Skeletal muscle satellite cell (primary cell): ENCODE results near the gene DMC1.

ENCODE experiments used
- H3K27me3 ChIP-seq: 2 replicates; pipeline ENCODE4 v1.7.0; 2013; ENCODE audit warnings: low read length; ENCODE audit not compliant: control insufficient read depth, insufficient read depth
- H3K36me3 ChIP-seq: 2 replicates; pipeline ENCODE4 v1.7.0; 2013; ENCODE audit warnings: mild to moderate bottlenecking, control low read depth, low read length; ENCODE audit not compliant: insufficient read depth
- H3K4me1 ChIP-seq: 2 replicates; pipeline ENCODE4 v1.7.0; 2013; ENCODE audit warnings: low read length; ENCODE audit not compliant: control insufficient read depth, insufficient read depth
- H3K4me2 ChIP-seq: 2 replicates; pipeline ENCODE4 v1.7.0; 2013; ENCODE audit warnings: mild to moderate bottlenecking, low read length
- H3K4me3 ChIP-seq: 2 replicates; pipeline ENCODE4 v1.7.0; 2013; ENCODE audit warnings: low read length
- H3K9ac ChIP-seq: 2 replicates; pipeline ENCODE4 v1.7.0; 2013; ENCODE audit warnings: mild to moderate bottlenecking, low read depth, low read length, moderate library complexity
- H3K9me3 ChIP-seq: replicated peaks from 2 replicates; pipeline ENCODE4 v1.7.0; 2013; ENCODE audit warnings: mild to moderate bottlenecking, control low read depth, low read length

Gene DMC1

DNA sequence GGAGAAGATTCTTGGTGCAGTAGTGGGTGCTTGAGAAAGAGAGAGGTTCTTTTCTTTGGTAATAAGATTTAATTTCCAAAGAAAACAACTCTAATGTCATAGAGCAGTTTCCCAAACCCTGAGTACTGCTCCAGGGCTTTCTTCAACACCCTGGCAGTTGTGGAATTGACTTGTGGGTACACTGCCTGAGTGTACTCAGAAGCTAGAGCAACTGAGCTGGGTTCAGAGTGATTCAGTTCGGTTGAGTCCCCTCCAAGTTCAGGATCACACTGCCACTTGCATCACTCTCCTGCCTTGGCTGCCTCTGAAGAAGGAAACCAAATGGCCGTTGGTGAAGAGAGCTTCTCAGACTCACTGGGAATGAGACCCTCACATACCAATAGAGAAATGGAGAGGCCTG, 5.3 kb downstream of the DMC1 start:
- H3K4me2 ChIP-seq: no peak overlapping the region
- H3K9ac ChIP-seq: no peak overlapping the region
- H3K9me3 ChIP-seq: no peaks in the 10 kb centered on the region
- no peak overlapping the region for H3K4me3 ChIP-seq
- peaks cover 7% of the 10 kb centered on the region for H3K4me1 ChIP-seq
- H3K27me3 ChIP-seq: no peaks in the 10 kb centered on the region
- no peaks in the 10 kb centered on the region for H3K36me3 ChIP-seq

DNA sequence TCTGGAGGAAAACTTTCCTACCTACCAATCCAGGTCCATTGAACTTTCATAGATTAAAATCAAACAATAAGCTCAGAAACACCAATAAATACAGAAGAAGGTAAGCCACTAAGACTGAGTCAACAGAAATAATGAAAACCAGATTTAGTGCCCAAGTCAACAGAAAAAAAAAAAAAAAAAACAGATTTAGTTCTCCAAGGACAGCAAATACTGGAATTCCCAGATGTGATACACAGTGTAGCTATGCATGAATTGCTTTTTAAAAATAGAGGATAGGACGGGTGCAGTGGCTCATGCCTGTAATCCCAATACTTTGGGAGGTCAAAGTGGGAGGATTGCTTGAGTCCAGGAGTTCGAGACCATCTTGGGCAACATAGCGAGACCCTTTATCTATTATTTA, 15.7 kb downstream of the DMC1 start:
- Histone ChIP-seq H3K9me3 (no peaks in the 10 kb centered on the region), H3K4me2 (no peak overlapping the region), H3K9ac (no peak overlapping the region), H3K4me1 (peaks cover 3% of the 10 kb centered on the region), H3K36me3 (no peaks in the 10 kb centered on the region), H3K27me3 (no peaks in the 10 kb centered on the region), H3K4me3 (no peak overlapping the region)

DNA sequence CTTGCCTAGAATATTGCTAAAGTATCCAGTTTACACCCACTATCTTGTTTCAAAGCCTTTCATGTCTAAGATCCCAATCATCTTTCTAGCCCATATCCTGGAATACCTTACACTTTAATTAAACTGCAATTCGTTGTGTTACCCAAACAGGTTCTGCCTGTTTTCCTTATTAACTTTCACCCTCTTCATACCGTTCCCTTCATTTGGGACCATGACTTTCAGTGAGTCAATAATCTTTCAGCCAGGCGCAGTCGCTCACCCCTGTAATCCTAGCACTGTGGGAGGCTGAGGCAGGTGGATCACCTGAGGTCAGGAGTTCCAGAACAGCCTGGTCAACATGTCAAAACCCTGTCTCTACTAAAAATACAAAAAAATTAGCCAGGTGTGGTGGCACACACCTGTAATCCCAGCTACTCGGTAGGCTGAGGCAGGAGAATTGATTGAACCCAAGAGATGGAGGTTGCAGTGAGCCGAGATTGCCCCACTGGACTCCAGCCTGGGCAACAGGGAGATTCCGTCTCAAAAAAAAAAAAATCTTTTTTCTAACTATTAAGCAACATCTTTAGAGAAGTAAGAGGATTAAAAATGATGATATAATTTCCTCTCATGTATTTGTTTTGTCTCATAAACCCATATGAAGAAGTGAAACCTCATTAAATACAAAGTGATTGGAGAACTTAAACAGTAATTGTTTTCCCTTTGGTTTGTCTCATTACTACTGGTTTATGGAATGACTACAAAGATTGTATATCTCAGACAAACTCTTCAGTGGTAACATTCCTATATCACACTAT, 20.7 kb downstream of the DMC1 start:
- Histone ChIP-seq H3K4me3 (no peak overlapping the region), H3K9me3 (no peaks in the 10 kb centered on the region), H3K27me3 (no peaks in the 10 kb centered on the region), H3K4me2 (no peak overlapping the region), H3K36me3 (no peaks in the 10 kb centered on the region), H3K9ac (no peak overlapping the region), H3K4me1 (peaks cover 3% of the 10 kb centered on the region)

DNA sequence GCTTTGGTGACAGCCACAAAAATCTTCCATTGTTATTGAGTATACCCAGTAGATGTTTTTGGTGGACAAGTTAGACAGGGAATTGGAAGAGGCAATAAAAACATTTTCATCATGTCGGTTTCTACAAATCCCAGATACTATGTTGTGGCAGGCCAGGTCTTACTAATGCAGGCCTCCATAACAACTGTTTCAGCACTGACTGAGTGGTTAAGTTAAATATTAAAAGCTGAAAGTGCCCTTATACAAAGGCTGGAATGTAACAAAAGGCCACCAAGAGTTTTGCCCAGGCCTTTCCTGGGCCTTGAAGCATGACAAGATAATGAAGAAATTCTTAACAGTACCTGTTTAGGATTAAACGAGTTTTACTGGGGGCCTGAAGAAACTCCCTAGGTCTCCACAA, 29.3 kb downstream of the DMC1 start:
- H3K4me1 ChIP-seq: no peaks in the 10 kb centered on the region
- no peak overlapping the region for H3K9ac ChIP-seq
- H3K27me3 ChIP-seq: no peaks in the 10 kb centered on the region
- H3K4me3 ChIP-seq: no peak overlapping the region
- H3K36me3 ChIP-seq: no peaks in the 10 kb centered on the region
- no peak overlapping the region for H3K4me2 ChIP-seq
- peaks cover 5% of the 10 kb centered on the region for H3K9me3 ChIP-seq

DNA sequence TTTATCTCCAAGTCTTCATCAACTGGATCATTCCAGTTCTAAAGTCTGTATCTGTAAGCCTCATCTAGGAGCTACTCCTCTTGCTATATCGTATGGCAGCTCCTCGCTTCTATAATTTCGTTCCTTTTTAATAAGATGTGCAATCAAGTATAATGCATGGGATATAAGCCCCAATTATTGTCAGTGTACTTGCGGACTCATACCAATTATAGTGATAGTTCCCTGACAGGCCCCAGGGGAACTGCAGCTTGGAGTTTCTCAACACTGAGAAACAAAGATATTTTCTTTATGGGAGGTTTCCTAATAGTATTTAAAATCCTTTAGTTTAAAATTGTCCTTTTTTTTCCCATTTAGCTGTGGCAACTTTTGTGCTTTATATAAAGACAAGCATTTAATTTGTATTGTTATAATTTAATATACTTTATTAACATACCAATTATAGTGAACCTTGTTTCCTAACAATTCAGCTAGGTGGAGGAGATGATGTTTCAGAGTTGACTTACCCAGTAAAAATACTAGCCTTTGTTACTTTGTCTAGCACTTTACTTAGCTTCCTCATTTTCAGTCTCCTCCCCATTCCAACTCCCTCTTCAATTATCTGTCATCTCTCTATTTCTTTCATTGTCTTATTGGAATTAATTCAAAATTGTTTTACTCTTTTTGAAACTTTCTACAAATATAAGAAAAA, 38.6 kb downstream of the DMC1 start:
- H3K36me3 ChIP-seq: no peaks in the 10 kb centered on the region
- H3K4me1 ChIP-seq: peaks cover 6% of the 10 kb centered on the region
- H3K9me3 ChIP-seq: no peaks in the 10 kb centered on the region
- peak overlapping the region; percentile 28 for H3K4me2 ChIP-seq
- H3K9ac ChIP-seq: no peak overlapping the region
- H3K27me3 ChIP-seq: peaks cover 5% of the 10 kb centered on the region
- H3K4me3 ChIP-seq: no peak overlapping the region

DNA sequence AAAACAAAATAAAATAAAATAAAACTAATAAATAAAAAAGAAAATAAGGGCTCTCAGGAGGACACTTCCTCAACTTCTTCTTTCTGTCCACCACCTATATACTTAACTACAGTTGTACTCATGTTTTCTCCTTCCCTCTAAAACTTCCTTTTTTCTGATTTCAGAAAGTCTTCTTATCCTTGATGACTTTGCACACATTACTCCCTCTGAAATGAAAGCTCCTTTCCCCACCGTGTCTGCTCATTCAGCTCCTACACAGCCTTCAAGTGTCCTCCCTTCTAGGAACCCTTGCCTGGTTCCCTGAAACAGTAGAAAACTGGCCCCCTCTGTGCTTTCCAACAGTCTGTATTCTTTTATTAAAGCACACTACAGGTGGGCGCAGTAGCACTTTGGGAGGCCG, 45.6 kb downstream of the DMC1 start:
- no peak overlapping the region for H3K9ac ChIP-seq
- H3K4me3 ChIP-seq: no peak overlapping the region
- H3K36me3 ChIP-seq: no peaks in the 10 kb centered on the region
- H3K4me1 ChIP-seq: no peaks in the 10 kb centered on the region
- no peak overlapping the region for H3K4me2 ChIP-seq
- no peaks in the 10 kb centered on the region for H3K9me3 ChIP-seq
- H3K27me3 ChIP-seq: peaks cover 15% of the 10 kb centered on the region

DNA sequence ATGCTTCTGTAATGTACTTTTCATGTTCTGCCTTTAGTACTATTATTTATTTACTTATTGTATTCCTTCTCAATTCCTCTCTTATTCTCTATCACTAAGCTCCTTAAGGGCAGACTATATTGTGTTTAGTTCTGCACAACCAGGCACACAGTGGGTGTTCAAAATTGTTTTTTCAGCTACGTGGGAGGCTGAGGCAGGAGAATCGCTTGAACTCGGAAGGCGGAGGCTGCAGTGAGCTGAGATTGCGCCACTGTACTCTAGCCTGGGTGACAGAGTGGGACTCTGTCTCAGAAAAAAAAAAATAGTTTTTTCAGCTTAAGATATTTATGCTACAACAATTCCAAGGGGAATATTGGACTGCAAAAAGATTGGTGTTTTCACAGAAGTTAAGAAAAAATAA, 46.5 kb downstream of the DMC1 start:
- Histone ChIP-seq H3K9ac (no peak overlapping the region), H3K4me1 (no peaks in the 10 kb centered on the region), H3K9me3 (no peaks in the 10 kb centered on the region), H3K36me3 (no peaks in the 10 kb centered on the region), H3K4me2 (no peak overlapping the region), H3K27me3 (peaks cover 15% of the 10 kb centered on the region), H3K4me3 (no peak overlapping the region)

DNA sequence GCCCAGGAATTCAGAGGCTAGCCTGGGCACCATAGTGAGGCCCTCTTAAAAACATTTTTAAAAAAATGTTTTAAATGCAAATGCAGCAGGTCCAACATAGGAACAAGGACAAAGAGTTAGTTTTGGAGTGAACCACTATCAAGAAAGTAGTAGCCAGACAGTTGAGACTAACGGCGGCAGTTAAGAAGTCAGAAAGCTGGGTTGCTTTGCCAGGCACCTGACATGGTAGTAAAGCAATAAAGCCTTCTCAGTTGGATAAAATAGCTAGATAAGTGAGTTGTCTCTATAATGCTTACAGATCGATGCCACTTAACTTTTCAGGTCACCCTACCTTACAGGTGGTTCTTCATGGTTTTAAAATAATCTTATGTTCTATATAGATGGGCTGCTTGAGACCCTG, 47.0 kb downstream of the DMC1 start:
- peaks cover 15% of the 10 kb centered on the region for H3K27me3 ChIP-seq
- no peak overlapping the region for H3K4me2 ChIP-seq
- H3K36me3 ChIP-seq: no peaks in the 10 kb centered on the region
- no peak overlapping the region for H3K9ac ChIP-seq
- H3K4me3 ChIP-seq: no peak overlapping the region
- H3K4me1 ChIP-seq: no peaks in the 10 kb centered on the region
- H3K9me3 ChIP-seq: no peaks in the 10 kb centered on the region

DNA sequence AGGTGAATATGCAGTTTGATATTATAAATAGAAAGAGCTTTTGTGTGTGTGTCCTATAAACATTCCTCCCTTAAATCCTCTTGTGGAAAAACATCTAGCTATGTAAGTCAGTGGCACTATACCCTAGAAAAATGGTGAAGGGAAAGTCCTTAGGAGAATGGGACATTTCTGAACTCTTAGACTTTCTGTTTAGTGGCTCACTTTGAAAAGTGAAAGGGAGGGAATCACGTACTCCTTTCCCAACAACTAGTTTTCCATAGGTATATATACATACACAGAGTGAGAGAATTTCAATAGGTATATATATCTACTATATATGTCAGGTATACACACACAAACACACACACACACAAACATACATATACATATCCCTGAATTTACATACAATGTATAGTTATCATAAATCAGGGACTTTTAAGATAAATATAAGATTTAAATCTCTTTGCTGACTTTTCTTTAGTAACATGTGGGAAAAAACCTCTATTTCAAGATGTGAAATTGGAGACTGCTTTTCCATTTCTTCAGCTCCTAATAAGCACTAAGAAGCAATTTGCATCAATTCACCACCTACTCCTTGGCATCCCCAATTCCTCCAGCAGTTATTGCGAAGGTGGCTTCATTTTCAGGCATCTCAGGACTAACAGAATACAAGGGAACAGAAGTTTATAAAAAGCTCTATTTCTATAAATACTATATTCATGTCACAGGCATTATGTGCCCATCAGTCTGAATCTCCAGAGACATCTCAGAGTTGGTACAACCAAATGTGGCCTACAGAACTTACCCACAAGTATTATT, 50.3 kb downstream of the DMC1 start:
- Histone ChIP-seq H3K27me3 (peaks cover 9% of the 10 kb centered on the region), H3K36me3 (no peaks in the 10 kb centered on the region), H3K9ac (no peak overlapping the region), H3K4me3 (no peak overlapping the region), H3K4me2 (no peak overlapping the region), H3K4me1 (no peaks in the 10 kb centered on the region), H3K9me3 (no peaks in the 10 kb centered on the region)

DNA sequence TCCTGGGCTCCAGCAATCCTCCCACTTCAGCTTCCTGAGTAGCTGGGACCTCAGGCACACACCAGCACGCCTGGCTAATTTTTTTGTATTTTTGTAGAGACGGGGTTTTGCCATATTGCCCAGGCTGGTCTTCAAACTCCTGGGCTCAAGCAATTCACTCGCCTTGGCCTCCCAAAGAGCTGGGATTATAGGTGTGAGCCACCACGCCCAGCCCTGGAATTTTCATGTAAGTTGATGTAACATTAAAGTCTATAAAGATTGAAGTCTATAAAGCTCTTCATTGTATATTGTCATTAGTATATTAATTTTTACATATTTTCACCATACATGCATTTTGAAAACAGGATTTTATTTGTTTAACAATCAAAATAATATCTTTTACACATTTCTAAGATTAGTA, 51.4 kb downstream of the DMC1 start:
- Histone ChIP-seq H3K9ac (no peak overlapping the region), H3K4me1 (no peaks in the 10 kb centered on the region), H3K4me3 (no peak overlapping the region), H3K27me3 (peaks cover 9% of the 10 kb centered on the region), H3K36me3 (no peaks in the 10 kb centered on the region), H3K4me2 (no peak overlapping the region), H3K9me3 (no peaks in the 10 kb centered on the region)

DNA sequence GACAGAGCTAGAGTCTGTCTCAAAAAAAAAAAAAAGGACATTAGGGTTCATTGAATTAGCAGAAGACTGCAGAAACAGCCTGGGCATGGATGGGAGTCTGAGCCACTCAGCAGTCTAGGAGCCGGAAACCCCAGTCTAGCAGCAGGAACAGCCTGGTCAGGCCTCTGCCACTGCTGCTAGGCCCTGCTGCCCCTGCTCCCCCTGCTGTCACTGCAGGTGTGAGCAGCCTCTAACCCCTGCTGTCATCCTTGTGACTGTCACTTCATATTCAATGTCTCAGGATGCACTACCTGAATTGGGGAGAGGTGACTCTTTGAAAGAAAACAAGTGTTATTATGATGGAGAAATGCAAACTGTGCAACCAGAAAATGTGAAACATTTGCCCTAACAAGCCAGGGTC, 56.9 kb downstream of the DMC1 start:
- H3K4me3 ChIP-seq: no peak overlapping the region

More for the DNA sequence above, 56.9 kb downstream of the DMC1 start:
- no peaks in the 10 kb centered on the region for H3K36me3 ChIP-seq
- no peaks in the 10 kb centered on the region for H3K27me3 ChIP-seq
- H3K9ac ChIP-seq: no peak overlapping the region
- no peaks in the 10 kb centered on the region for H3K4me1 ChIP-seq
- no peaks in the 10 kb centered on the region for H3K9me3 ChIP-seq
- H3K4me2 ChIP-seq: no peak overlapping the region
